GM21723 (cell line): ENCODE measurements around the gene RPH3AL.
"Not testable (repeated sequence)": the region's sequence is repeated elsewhere in the genome, so short reads cannot be mapped to it uniquely, and the experiment has no call there.

ENCODE experiments used
- ATAC-seq: cut with Tn5 transposase; IDR thresholded peaks from one replicate; pipeline ENCODE4 v1.9.1; 2021; ENCODE audit warnings: mild to moderate bottlenecking, moderate library complexity; ENCODE audit not compliant: unreplicated experiment

The RPH3AL gene

GRCh38 chr17:379531-380465, 27.2 kb upstream of the RPH3AL start:
- ATAC-seq: no peak

- ATAC-seq: no peak
These were observed 25.5 kb upstream of the RPH3AL start for GRCh38 chr17:378068-378467.

- no peak for ATAC-seq
These were observed 24.6 kb upstream of the RPH3AL start for GRCh38 chr17:376936-377863.

- ATAC-seq: no peak
These were observed 21.1 kb upstream of the RPH3AL start for GRCh38 chr17:373613-374230.

- ATAC-seq: no peak
These were observed 19.8 kb upstream of the RPH3AL start for GRCh38 chr17:372157-373152.

- ATAC-seq: no peak
These were observed 19.0 kb upstream of the RPH3AL start for GRCh38 chr17:371583-371982.

GRCh38 chr17:367656-368055, 15.0 kb upstream of the RPH3AL start:
- ATAC-seq: not testable (repeated sequence)

GRCh38 chr17:366657-367615, 14.3 kb upstream of the RPH3AL start:
- not testable (repeated sequence) for ATAC-seq

GRCh38 chr17:364766-365165, 12.2 kb upstream of the RPH3AL start:
- no peak for ATAC-seq

GRCh38 chr17:364308-364707, 11.7 kb upstream of the RPH3AL start:
- no peak for ATAC-seq

GRCh38 chr17:362721-363120, 10.1 kb upstream of the RPH3AL start:
- ATAC-seq: no peak

GRCh38 chr17:360092-360750, 7.6 kb upstream of the RPH3AL start:
- ATAC-seq: no peak

GRCh38 chr17:358491-359151, 6.0 kb upstream of the RPH3AL start:
- no peak for ATAC-seq

GRCh38 chr17:357644-358043, 5.0 kb upstream of the RPH3AL start:
- ATAC-seq: no peak

- no peak for ATAC-seq
These were observed 4.2 kb upstream of the RPH3AL start for GRCh38 chr17:356671-357434.

- no peak for ATAC-seq
These were observed 2.3 kb upstream of the RPH3AL start for GRCh38 chr17:354651-355556.
